ENCODE data around the gene SPP1.
"Not testable (repeated sequence)": the region's sequence is repeated elsewhere in the genome, so short reads cannot be mapped to it uniquely, and the experiment has no call there.

The SPP1 gene

GRCh38 chr4:87999191-87999691, 23.7 kb downstream of the SPP1 start:
- not testable (repeated sequence) for DNase-seq

GRCh38 chr4:88001871-88002270, 26.4 kb downstream of the SPP1 start:
- no peak for DNase-seq

DNA sequence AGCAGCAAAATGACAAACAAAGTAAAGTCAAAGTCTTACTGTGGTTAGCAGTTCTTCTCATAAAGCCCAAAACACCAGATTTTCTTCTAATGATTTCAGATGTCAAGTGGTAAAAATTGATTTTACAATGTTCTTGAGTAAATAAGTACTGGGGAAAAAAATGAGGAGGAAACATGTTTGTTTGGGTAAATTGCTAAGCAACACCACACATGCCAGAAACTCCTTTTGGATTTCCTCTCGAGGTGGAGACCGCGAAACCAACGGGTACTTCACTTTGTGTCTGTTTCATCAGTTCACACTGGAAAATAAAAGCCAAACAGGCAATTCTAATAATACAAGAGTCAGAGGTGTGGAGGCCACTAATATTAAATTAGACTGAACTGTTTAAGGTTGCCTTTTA, 27.3 kb downstream of the SPP1 start:
- DNase-seq = no peak

DNA sequence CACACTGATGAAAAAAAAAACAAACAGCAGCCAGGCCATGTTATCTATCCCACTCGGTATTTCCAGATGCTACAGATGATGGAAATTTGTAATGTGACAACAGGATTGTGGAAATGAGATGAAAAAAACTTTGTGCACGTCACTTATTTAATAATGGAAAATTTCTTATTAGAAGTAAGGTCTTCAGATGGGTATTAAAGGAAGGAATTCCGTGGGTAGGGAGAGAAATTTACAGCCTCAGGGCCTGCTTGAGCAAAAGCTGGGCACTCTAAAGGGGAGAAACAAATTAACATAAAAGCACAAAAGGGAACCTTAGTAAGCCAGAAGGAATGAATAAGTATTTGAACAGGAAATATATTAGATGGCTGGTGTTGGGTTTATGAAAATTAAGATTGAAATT, 27.7 kb downstream of the SPP1 start:
- DNase-seq = no peak

DNA sequence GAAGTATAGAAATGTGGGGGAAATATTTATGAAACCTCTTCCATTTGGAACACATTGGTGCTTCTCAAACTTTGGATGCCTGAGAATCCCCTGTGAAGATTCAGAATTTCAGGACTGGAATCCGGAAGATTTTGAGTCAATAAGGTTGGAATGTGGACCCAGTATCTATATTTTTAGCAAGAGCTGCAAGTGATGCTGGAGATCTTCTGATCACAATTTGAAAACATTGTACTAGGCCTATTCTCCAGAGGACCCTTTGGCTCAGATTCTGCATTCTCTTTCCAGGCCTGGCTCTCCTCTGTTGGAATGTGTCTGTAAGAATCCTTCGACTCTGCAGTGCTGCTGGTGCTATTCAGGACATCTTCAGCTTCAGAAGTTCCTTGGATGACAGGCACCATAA, 29.6 kb downstream of the SPP1 start:
- no peak for DNase-seq

- no peak for DNase-seq
Observed at GRCh38 chr4:88005946-88006345, 30.4 kb downstream of the SPP1 start.

DNA sequence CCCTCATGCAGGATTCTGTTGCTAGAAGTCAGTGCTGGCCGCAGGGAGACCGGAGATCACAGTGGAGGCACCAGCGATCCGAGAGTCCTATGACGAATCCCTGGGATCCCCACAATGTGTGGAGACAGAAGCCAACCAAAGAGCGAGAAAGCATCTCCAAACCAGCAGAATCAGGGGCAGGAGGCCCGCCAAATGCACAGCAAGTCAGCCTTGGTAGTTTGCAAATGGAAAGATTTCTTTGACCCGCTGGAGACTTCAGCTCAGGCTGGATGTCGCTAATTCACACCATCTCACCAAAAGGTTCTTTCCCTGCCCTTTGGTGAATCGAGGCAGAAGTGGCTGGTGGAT, 31.4 kb downstream of the SPP1 start:
- no peak for DNase-seq

- peak; percentile 20 to 72 (median 52) for DNase-seq
Observed at GRCh38 chr4:88007304-88008121, 32.0 kb downstream of the SPP1 start, which contains the start of gene PKD2. Gene PKD2 (plus strand): TSS chr4:88007635. CDS start chr4:88007734, 99 bp downstream.

DNA sequence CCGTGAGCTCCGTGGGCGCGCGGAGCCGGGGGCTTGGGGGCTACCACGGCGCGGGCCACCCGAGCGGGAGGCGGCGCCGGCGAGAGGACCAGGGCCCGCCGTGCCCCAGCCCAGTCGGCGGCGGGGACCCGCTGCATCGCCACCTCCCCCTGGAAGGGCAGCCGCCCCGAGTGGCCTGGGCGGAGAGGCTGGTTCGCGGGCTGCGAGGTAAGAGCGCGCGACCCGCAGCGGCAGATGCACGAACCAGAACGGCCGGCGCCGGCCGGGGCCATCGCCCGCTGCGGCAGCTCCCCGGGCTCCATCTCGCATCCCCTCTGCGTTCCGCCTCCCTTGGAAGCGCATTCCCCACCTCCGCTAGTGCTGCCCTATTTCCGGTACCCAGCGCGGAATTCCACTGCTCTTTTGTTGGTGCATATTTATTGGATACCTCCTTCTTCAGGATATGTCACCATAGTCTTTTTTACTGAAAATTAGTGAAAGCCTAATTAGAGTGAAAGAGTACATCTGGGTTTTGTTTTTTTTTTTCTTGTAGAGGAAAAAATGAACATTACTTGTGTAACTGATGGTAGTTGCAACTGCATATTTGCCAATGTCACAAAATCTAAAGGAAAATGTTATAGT, 32.7 kb downstream of the SPP1 start:
- peak in 1 of 6 experiments; percentile 25 for DNase-seq

DNA sequence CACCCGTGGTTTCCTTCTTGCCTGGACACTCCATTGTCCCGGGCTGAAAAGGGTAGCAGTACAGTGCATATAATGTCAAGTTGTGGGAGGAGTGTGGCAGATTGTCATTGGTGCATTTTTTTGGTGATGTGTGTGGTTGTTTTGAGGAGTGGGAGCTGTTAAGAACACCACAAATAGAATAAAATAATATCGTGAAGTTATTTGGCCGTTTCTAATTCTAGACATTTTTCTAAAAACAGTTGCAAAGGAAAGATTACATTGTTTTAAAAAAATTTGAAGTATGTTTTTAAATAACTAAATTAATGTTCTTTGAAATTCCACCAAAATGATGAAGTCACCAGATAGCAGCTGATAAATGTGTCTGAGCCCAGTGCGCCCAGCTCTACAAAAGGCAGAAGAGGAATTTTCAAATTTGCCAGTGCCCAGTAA, 33.2 kb downstream of the SPP1 start:
- peak in 1 of 6 experiments; percentile 25 for DNase-seq

DNA sequence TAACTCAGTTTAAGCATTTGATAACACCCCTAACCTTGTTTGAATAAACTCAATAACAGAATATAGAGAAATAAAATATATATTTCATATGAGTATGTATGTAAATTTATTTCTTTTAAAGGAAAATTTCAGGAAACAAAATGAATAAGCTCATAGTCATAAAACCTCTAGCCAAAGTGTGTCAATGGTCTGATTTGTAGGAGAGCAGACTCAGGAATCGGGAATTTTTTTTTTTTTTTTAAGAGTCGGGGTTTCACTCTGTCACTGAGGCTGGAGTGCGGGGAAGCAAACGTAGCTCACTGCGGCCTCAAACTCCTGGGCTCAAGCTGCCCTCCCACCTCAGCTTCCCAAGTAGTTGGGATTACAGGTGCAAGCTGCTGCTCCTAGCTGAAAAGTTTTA, 34.4 kb downstream of the SPP1 start:
- DNase-seq = no peak

DNA sequence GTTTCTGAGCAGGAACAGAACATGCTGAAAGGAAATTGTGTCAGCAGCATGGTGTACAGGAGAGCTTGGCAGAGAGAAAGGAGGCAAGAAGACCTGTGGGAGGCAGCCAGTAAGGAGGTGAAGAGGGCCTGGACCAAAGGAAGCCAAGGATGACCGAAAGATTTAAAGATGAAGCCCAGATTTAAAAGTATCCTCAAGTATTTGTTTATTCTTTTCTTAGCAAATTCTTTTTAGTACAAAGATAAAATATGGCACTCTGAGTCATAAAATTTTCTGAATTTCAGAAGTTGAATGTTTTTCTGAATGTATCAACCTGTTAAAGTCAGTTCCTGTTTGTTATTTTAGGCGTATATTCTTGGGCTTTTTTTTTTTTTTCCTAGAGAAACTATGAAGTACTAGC, 35.5 kb downstream of the SPP1 start:
- DNase-seq = no peak

- no peak for DNase-seq
Observed at GRCh38 chr4:88012647-88013046, 37.1 kb downstream of the SPP1 start.

GRCh38 chr4:88014386-88014905, 38.9 kb downstream of the SPP1 start:
- no peak for DNase-seq

GRCh38 chr4:88015659-88016295, 40.3 kb downstream of the SPP1 start:
- no peak for DNase-seq

DNA sequence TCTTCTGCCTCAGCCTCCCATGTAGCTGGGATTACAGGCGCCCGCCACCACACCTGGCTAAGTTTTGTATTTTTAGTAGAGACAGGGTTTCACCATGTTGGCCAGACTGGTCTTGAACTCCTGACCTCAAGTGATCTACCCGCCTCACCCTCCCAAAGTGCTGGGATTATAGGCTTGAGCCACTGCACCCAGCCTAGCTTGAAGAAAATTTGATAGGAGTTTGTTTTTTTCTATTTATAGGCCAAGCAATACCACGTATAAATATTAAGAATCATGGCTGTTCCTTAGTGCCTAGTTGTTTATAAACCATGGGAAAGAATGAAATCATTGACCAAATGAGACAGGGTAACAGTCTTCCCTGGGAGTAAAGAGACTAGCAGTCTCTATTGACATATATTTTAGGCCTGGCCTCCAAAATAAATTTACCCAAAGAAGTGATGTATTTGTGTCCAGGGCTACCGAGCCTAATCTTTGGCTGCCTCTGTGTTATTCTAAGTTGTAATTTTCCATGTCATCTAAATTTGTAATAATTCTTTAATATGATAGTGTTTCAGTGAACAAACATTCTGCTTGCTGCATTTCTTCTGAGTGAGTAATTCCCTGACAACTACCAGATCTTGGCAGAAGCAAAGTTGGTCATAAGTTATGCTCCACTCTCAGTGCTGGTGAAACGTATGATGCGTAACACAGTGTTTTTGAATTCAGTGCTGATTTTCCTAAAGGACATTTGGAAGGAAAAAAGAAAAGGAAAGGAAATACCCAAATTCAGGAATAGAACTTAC, 42.2 kb downstream of the SPP1 start:
- no peak for DNase-seq

DNA sequence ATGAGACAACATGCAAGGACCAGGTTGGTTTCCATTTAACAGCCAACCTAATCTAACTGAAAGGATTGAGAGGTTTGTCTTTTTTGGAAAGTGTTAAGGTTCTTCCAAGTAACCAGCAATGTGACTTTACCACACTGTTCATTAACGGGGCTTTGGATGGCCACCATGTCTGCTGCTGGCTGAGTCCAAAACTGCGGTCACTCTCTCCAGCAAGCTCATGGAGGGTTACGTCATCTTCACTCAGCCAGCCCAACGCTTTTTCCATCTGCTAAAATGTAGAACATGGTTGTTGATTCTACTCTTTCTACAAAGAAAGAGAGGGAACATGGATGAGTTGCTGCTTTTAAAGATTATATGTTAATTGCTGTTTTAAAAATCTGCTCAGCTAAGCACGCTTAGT, 43.0 kb downstream of the SPP1 start:
- DNase-seq = no peak

- DNase-seq = no peak
Observed at GRCh38 chr4:88021824-88022223, 46.3 kb downstream of the SPP1 start.

GRCh38 chr4:88022289-88022688, 46.8 kb downstream of the SPP1 start:
- DNase-seq = no peak

- not testable (repeated sequence) for DNase-seq
Observed at GRCh38 chr4:88025868-88026661, 50.6 kb downstream of the SPP1 start.

Data from stimulated activated naive CD4-positive, alpha-beta T cell (primary cell).